Medulla oblongata (tissue), 1 donor: Measurements from ENCODE around the gene SBNO2.
A peak's percentile ranks its signal among the peaks of the same experiment; 100 is the strongest.
"Not testable (repeated sequence)": the region's sequence is repeated elsewhere in the genome, so short reads cannot be mapped to it uniquely, and the experiment has no call there.

Source experiments
- DNase-seq: peaks from one replicate; pipeline ENCODE4 v3.0.0-alpha.2; 2015; ENCODE audit errors: extremely low spot score

Gene SBNO2

GRCh38 chr19:1135454-1135853 is 38.6 kb downstream of the SBNO2 start:
- DNase-seq: no peak

GRCh38 chr19:1134431-1134830 is 39.6 kb downstream of the SBNO2 start:
- no peak for DNase-seq

GRCh38 chr19:1133471-1133929 is 40.6 kb downstream of the SBNO2 start:
- no peak for DNase-seq

GRCh38 chr19:1132552-1133383 is 41.3 kb downstream of the SBNO2 start:
- peak; percentile 22 for DNase-seq

GRCh38 chr19:1131718-1132551 is 42.1 kb downstream of the SBNO2 start:
- DNase-seq: peak; percentile 72

- no peak for DNase-seq
Observed at GRCh38 chr19:1130771-1131717, 43.0 kb downstream of the SBNO2 start.

GRCh38 chr19:1129535-1129934 is 44.5 kb downstream of the SBNO2 start:
- no peak for DNase-seq

- not testable (repeated sequence) for DNase-seq
Observed at GRCh38 chr19:1129084-1129483, 45.0 kb downstream of the SBNO2 start.

- no peak for DNase-seq
Observed at GRCh38 chr19:1128106-1128505, 46.0 kb downstream of the SBNO2 start.

GRCh38 chr19:1126984-1127760 is 46.9 kb downstream of the SBNO2 start:
- no peak for DNase-seq

- no peak for DNase-seq
Observed at GRCh38 chr19:1125601-1126467, 48.2 kb downstream of the SBNO2 start.

GRCh38 chr19:1123885-1124677 is 50.0 kb downstream of the SBNO2 start:
- no peak for DNase-seq

GRCh38 chr19:1123381-1123780 is 50.7 kb downstream of the SBNO2 start:
- DNase-seq: no peak

- no peak for DNase-seq
Observed at GRCh38 chr19:1122972-1123363, 51.1 kb downstream of the SBNO2 start.

- no peak for DNase-seq
Observed at GRCh38 chr19:1122021-1122971, 51.8 kb downstream of the SBNO2 start.

GRCh38 chr19:1121395-1121794 is 52.7 kb downstream of the SBNO2 start:
- no peak for DNase-seq

- no peak for DNase-seq
Observed at GRCh38 chr19:1119475-1120217, 54.4 kb downstream of the SBNO2 start.
